Activated T-helper 2 cell treated with anti-CD3 and anti-CD28 coated beads, Interferon-gamma antibody, Interleukin-2, Interleukin-4, amounts not matched to agents 10 μg/mL and 5 μg/mL and 100 μg/mL, durations not matched to agents 14 hours and 24 hours and 36 hours (primary cell): ENCODE measurements around the gene ISY1. TPM values are rescaled to one million over a fixed set of nuclear protein-coding genes. Genes with fewer than 3 reads are reported as not detected.
"Not testable (repeated sequence)": the region's sequence is repeated elsewhere in the genome, so short reads cannot be mapped to it uniquely, and the experiment has no call there.

Experiments
- DNase-seq: peaks from one replicate; pipeline ENCODE4 v3.0.0; 2021; ENCODE audit warnings: low spot score
- H3K27ac Mint-ChIP-seq: one replicate; pipeline ENCODE4 v1.8.0; 2021; ENCODE audit warnings: mixed read lengths
- H3K27me3 Mint-ChIP-seq: one replicate; pipeline ENCODE4 v1.8.0; 2021; ENCODE audit warnings: low read depth, mixed read lengths
- H3K36me3 Mint-ChIP-seq: one replicate; pipeline ENCODE4 v1.8.0; 2021; ENCODE audit warnings: low read depth, mixed read lengths
- H3K4me1 Mint-ChIP-seq: one replicate; pipeline ENCODE4 v1.8.0; 2021; ENCODE audit warnings: low read depth, mixed read lengths
- H3K4me3 Mint-ChIP-seq: one replicate; pipeline ENCODE4 v1.8.0; 2021; ENCODE audit warnings: low read depth, mild to moderate bottlenecking, moderate library complexity, mixed read lengths
- H3K9me3 Mint-ChIP-seq: one replicate; pipeline ENCODE4 v1.8.0; 2021; ENCODE audit warnings: mixed read lengths
- intact Hi-C: fragments of 100-400 bp; cut with micrococcal nuclease; formaldehyde crosslinking; loops from one replicate; pipeline ENCODE4 v1.15.1; 2023
- total RNA-seq: library from RNA; stranded (reverse); gene quantifications from 2 replicates; pipeline ENCODE4 v1.2.3, GENCODE V29; 2022

Gene ISY1
- total RNA-seq, 1 donor from 2014 or later, result 71.4 TPM

DNA sequence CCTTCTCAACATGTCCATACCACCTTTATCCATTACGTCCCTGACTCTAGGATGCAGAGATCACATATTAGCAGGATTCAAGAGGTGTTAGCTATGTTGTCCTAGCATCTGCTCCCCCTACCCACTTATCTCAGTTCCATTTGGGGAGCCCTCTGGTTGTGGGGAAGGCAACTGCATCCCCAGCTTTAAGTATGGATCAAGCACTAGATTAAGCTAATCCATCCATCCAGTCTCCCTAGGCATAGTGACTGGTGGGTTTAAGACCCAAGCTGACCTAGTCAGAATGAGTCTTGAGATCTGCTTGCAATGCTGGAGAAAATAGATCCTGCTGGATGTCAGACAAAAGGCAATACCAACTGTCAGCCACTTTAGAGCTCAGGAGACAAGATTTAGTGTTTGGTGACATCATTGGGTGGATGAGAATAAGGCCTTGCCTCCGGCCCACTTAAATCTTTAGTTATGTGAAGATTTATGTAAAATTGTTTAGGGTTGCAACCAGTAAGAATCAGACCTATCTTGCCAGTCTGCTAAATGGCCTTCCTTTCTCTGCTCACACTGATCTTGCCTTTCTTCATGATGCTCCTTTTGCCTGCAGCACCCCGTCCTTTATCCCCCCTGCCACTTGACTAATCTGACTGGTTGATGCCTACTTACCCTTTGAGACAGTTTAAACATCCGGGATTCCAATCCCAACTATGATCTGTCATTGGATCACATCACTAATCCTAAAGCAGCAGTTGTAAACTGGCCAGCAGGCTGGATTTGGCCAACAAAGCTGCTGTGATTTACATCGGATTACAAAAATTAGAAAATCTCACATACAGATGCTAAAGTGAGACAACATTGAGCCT, 2.1 kb upstream of the ISY1 start:
- no peak for DNase-seq
- Mint-ChIP-seq H3K4me3 (peak overlapping the region; percentile 88), H3K27ac (peak overlapping the region; percentile 98), H3K27me3 (no peaks in the 10 kb centered on the region), H3K36me3 (peaks cover 51% of the 10 kb centered on the region), H3K9me3 (no peaks in the 10 kb centered on the region), H3K4me1 (peaks cover 29% of the 10 kb centered on the region)
- intact Hi-C loops, result loop anchor here (2.0 kb wide), 1 partner anchor 14 kb away; no protein-coding TSS in a partner anchor

GRCh38 chr3:129161860-129162271, 1.0 kb upstream of the ISY1 start:
- peak overlapping the region; percentile 98 for H3K27ac Mint-ChIP-seq
- DNase-seq, result peak; percentile 20
- peak overlapping the region; percentile 88 for H3K4me3 Mint-ChIP-seq
- peaks cover 44% of the 10 kb centered on the region for H3K36me3 Mint-ChIP-seq
- no peaks in the 10 kb centered on the region for H3K27me3 Mint-ChIP-seq
- intact Hi-C loops, result loop anchor here (1.0 to 2.0 kb wide), 6 partner anchors 15 to 109 kb away; partner anchors contain the start of genes CNBP and COPG1
- no peaks in the 10 kb centered on the region for H3K9me3 Mint-ChIP-seq
- peaks cover 27% of the 10 kb centered on the region for H3K4me1 Mint-ChIP-seq

GRCh38 chr3:129144786-129145185, 16.1 kb downstream of the ISY1 start:
- Mint-ChIP-seq H3K9me3 (no peaks in the 10 kb centered on the region), H3K36me3 (peaks cover 37% of the 10 kb centered on the region), H3K4me1 (no peaks in the 10 kb centered on the region), H3K27ac (no peak overlapping the region), H3K4me3 (no peak overlapping the region), H3K27me3 (no peaks in the 10 kb centered on the region)
- no peak for DNase-seq
- intact Hi-C loops, result no loop called here

GRCh38 chr3:129141011-129141410, 19.9 kb downstream of the ISY1 start:
- H3K27me3 Mint-ChIP-seq, DNase-seq, H3K27ac Mint-ChIP-seq, H3K4me1 Mint-ChIP-seq, H3K9me3 Mint-ChIP-seq, H3K4me3 Mint-ChIP-seq, intact Hi-C loops: not testable (repeated sequence)
- H3K36me3 Mint-ChIP-seq, result peaks cover 28% of the 10 kb centered on the region

GRCh38 chr3:129139911-129140310, 21.0 kb downstream of the ISY1 start:
- no peaks in the 10 kb centered on the region for H3K27me3 Mint-ChIP-seq
- no peak overlapping the region for H3K27ac Mint-ChIP-seq
- DNase-seq, result no peak
- peaks cover 20% of the 10 kb centered on the region for H3K36me3 Mint-ChIP-seq
- H3K4me1 Mint-ChIP-seq, result no peaks in the 10 kb centered on the region
- no peak overlapping the region for H3K4me3 Mint-ChIP-seq
- H3K9me3 Mint-ChIP-seq, result no peaks in the 10 kb centered on the region
- intact Hi-C loops, result no loop called here

DNA sequence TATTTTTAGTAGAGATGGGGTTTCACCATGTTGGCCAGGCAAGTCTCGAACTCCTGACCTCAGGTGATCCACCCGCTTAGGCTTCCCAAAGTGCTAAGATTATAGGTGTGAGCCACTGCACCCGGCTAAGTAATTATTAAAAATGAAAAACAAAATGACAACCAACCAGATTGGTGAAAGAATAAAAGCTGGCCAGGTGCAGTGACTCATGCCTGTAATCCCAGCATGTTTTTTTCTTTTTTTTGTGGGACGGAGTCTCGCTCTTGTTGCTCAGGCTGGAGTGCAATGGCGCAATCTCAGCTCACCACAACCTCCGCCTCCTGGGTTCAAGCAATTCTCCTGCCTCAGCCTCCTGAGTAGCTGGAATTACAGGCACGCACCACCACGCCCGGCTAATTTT, 24.6 kb downstream of the ISY1 start:
- H3K27ac Mint-ChIP-seq, H3K4me3 Mint-ChIP-seq: not testable (repeated sequence)
- peaks cover 42% of the 10 kb centered on the region for H3K36me3 Mint-ChIP-seq

DNA sequence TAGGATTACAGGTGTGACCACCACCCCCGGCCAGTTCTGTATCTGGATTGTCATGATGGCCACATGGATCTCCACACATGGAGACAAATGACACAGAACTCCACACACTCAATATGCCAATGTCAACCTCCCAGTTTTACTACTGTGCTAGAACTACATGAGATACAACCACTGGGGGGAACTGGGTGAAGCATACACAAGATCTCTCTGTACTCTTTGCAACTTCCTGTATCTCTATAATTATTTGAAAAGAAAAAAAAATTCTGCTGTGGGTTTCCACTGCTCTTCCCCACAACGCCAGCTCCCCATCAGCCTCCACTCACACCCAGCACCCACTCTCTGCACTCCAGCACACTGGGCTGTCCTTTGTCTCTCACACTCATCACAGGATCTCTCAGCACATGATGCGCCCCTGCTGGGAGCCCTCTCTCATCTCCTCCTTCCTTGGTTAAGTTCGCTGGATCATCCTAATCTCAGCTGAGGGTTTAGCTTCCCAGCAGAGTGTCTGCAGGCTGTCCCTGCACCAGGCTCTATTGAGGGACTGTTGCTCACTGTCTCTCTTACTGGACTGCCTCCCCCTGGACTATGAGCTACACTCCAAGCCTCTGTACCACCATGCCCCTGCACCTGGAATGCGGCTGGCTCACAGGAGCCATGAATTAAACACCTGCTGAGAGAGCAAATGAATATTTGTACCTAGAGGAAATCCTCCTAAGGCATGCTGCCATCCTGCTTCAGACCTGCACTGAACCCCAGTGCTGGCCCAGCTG, 28.6 kb downstream of the ISY1 start:
- H3K36me3 Mint-ChIP-seq, result peaks cover 51% of the 10 kb centered on the region
- no peaks in the 10 kb centered on the region for H3K27me3 Mint-ChIP-seq
- DNase-seq, result no peak
- no peak overlapping the region for H3K4me3 Mint-ChIP-seq
- peaks cover 2% of the 10 kb centered on the region for H3K4me1 Mint-ChIP-seq
- intact Hi-C loops, result no loop called here
- no peaks in the 10 kb centered on the region for H3K9me3 Mint-ChIP-seq
- peak overlapping the region; percentile 48 for H3K27ac Mint-ChIP-seq

More for the DNA sequence above, 24.6 kb downstream of the ISY1 start:
- H3K9me3 Mint-ChIP-seq, H3K4me1 Mint-ChIP-seq, DNase-seq, intact Hi-C loops, H3K27me3 Mint-ChIP-seq: not testable (repeated sequence)

DNA sequence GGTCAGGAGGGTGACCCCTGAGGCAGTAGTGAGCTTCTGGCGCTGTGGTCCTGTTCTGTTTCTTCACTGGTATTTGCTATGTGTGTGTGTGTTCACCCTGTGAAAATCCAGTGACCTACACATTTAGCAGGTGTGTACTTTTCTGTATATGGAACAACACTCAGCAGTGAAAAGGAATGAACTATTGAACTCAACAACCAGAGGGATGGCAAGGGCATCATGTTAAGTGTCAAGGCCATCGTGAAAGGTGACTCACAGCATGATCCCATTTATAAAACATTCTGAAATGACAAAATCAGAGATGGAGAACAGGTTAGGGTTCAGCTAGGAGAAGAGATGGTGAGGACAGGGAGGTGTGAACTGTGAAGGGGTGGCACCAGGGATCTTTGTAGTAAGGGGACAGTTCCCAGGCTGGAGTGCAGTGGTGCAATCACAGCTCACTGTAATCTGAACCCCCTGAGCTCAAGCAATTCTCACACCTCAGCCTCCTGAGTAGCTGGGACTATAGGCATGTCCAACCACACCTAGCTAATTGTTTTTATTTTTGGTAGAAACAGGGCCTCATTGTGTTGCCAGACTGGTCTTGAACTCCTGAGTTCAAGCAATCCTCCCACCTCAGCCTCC, 29.3 kb downstream of the ISY1 start:
- Mint-ChIP-seq H3K4me3 (no peak overlapping the region), H3K27ac (no peak overlapping the region), H3K36me3 (peaks cover 53% of the 10 kb centered on the region), H3K4me1 (peaks cover 2% of the 10 kb centered on the region), H3K27me3 (no peaks in the 10 kb centered on the region), H3K9me3 (no peaks in the 10 kb centered on the region)
- no peak for DNase-seq
- intact Hi-C loops, result no loop called here

DNA sequence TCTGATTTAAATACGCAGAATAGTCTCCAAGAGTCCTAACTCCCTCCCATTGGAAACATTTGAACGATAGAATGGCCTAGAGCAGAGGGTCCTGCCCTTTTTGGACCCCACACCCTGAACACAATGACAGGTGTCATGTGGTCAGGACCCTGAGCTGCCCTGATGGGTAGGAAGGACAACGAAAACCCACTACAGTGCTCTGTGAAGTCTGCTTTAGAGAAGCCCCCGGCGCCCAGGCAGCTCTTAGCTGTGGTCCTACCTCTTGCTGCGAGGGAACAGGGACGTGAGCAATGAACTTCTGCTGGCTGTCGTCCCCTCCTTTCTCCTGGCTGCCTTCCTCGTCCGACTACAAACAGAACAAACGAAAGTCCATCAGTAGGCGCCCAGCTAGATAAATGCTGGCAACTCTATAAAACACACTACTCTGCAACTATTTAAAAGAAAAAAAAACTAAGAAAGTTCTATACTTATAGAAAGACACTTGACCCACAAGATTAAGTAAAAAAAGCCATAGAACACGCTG, 30.5 kb downstream of the ISY1 start:
- H3K9me3 Mint-ChIP-seq, result no peaks in the 10 kb centered on the region
- no peak overlapping the region for H3K27ac Mint-ChIP-seq
- DNase-seq, result no peak
- H3K4me3 Mint-ChIP-seq, result no peak overlapping the region
- no peaks in the 10 kb centered on the region for H3K27me3 Mint-ChIP-seq
- peaks cover 55% of the 10 kb centered on the region for H3K36me3 Mint-ChIP-seq
- peaks cover 5% of the 10 kb centered on the region for H3K4me1 Mint-ChIP-seq
- intact Hi-C loops, result no loop called here

DNA sequence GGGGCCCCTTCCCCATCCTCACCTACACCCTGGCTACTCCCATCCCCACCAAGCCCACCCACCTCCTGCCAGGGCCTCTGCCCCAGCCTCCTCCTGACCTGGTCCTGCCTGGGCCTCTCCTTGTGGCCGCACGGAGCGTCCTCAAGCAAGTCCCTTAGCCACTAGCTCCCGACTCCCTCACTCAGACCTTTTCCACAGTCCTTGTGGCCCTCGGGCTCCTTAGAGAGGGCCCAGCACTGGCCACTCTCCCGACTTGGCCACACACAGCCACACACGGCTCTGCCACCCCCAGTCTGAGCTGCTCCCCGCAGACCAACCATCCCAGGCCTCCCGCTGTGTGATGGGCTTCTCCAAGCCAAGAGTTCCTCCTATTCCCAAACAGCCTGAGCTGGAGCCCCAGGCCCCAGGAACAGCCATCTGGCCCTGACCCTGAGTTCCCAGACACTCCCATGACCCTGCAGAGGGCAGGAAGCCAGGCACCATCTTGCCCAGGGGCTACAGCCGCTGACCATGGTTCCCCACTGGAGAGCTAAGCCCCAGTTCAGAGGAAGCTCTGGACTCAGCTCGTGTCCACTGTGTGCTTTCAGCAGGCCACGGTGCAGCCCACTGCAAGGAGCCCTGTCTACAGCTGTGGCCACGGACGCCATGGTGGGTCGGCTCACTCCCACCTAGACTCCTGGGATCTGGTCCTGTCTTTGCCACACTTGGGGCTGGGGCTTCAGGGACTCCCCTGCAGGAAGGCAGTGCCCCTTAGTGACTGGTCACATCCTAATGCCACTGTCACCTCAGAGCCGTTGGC, 32.3 kb downstream of the ISY1 start:
- Mint-ChIP-seq H3K4me3 (no peak overlapping the region), H3K4me1 (peaks cover 5% of the 10 kb centered on the region), H3K9me3 (no peaks in the 10 kb centered on the region), H3K36me3 (peaks cover 43% of the 10 kb centered on the region), H3K27ac (no peak overlapping the region), H3K27me3 (no peaks in the 10 kb centered on the region)
- intact Hi-C loops, result no loop called here
- no peak for DNase-seq

GRCh38 chr3:129126726-129127280, 34.1 kb downstream of the ISY1 start:
- Mint-ChIP-seq H3K27ac (peak overlapping the region; percentile 21), H3K9me3 (no peaks in the 10 kb centered on the region), H3K27me3 (no peaks in the 10 kb centered on the region), H3K4me3 (no peak overlapping the region), H3K36me3 (peaks cover 28% of the 10 kb centered on the region), H3K4me1 (peaks cover 14% of the 10 kb centered on the region)
- intact Hi-C loops, result no loop called here
- no peak for DNase-seq
